ENCODE measurements around the gene LRRC18. TPM values are rescaled to one million over a fixed set of nuclear protein-coding genes. Genes with fewer than 3 reads are reported as not detected.
A peak's percentile ranks its signal among the peaks of the same experiment; 100 is the strongest.

LRRC18 gene
- total and polyA plus RNA-seq, 2 donors (not counting 3 experiments of a cell fraction or from before 2014, with no cell fraction given) = not detected

- TF ChIP-seq POLR2A (IDR thresholded peaks at IDR 0.05; ENCODE audit: low read depth, low read length) (no peak), JUN (IDR thresholded peaks at IDR 0.05; ENCODE audit: borderline replicate concordance, insufficient read depth, insufficient read length, low read depth) (no peak), POLR2AphosphoS5 (IDR thresholded peaks at IDR 0.05; ENCODE audit: insufficient read depth, low read depth, low read length) (no peak), FOS (IDR thresholded peaks at IDR 0.05; ENCODE audit: borderline replicate concordance, insufficient read depth, low read length) (no peak), GATA2 (IDR thresholded peaks at IDR 0.05; ENCODE audit: insufficient read depth, insufficient read length, low read depth, low read length) (no peak), EZH2 (IDR thresholded peaks at IDR 0.05; ENCODE audit: borderline replicate concordance, low read depth, low read length, severe bottlenecking) (no peak)
- dilution Hi-C loops (cut with MboI; ENCODE audit: extremely low pct_ligation_motif_present, low sequenced_read_pairs) (no loop called here), intact Hi-C loops (cut with micrococcal nuclease) (no loop called here)
- H3K36me3 ChIP-seq (ENCODE audit: control insufficient read depth in 2 of 2, extremely low read depth in 1 of 2, insufficient read depth in 2 of 2, low read length in 2 of 2) = no peaks in the 10 kb centered on the region
- FAIRE-seq (no peak), DNase-seq (ENCODE audit: low read depth, low spot score) (no peak)
- H3K9ac ChIP-seq (replicated peaks; ENCODE audit: extremely low read depth, insufficient read depth, low read length) = no peak overlapping the region
- no peak overlapping the region for H2AFZ ChIP-seq (ENCODE audit: low read depth, low read length)
- no peaks in the 10 kb centered on the region for H3K27me3 ChIP-seq (ENCODE audit: control insufficient read depth in 2 of 2, insufficient read depth in 2 of 2, low read length in 2 of 2)
- H3K27ac ChIP-seq (ENCODE audit: insufficient read depth, low read depth, low read length) = no peak overlapping the region
- H3K79me2 ChIP-seq (ENCODE audit: control insufficient read depth, insufficient read depth, low read length) = no peaks in the 10 kb centered on the region
- BruUV-seq (replicated peaks) = no TSS peak
- no peaks in the 10 kb centered on the region for H3K4me1 ChIP-seq (ENCODE audit: control insufficient read depth, extremely low read depth, insufficient read depth, low read length)
- no peaks in the 10 kb centered on the region for H4K20me1 ChIP-seq (replicated peaks; ENCODE audit: control insufficient read depth, extremely low read depth, insufficient read depth, low read length)
- CTCF ChIA-PET = interaction anchor here (0.7 to 1.1 kb wide), 3 partner anchors 23 to 179 kb away, joined by 3 read pairs; no protein-coding TSS in a partner anchor
- no peak overlapping the region for H3K4me2 ChIP-seq (ENCODE audit: insufficient read depth, low read length)
- no peaks in the 10 kb centered on the region for H3K9me1 ChIP-seq (replicated peaks; ENCODE audit: control insufficient read depth, extremely low read depth, insufficient read depth, low read length)
- H3K9me3 ChIP-seq (replicated peaks; ENCODE audit: control insufficient read depth, insufficient read depth, low read length) = no peaks in the 10 kb centered on the region
- POLR2A ChIA-PET = no interaction called here
- H3K4me3 ChIP-seq (replicated peaks in 1 of 3; ENCODE audit: insufficient read depth in 1 of 3, low read depth in 1 of 3, low read length in 3 of 3) = no peak overlapping the region
Measured at GRCh38 chr10:48982584-48982983, 42.9 kb upstream of the LRRC18 start.

DNA sequence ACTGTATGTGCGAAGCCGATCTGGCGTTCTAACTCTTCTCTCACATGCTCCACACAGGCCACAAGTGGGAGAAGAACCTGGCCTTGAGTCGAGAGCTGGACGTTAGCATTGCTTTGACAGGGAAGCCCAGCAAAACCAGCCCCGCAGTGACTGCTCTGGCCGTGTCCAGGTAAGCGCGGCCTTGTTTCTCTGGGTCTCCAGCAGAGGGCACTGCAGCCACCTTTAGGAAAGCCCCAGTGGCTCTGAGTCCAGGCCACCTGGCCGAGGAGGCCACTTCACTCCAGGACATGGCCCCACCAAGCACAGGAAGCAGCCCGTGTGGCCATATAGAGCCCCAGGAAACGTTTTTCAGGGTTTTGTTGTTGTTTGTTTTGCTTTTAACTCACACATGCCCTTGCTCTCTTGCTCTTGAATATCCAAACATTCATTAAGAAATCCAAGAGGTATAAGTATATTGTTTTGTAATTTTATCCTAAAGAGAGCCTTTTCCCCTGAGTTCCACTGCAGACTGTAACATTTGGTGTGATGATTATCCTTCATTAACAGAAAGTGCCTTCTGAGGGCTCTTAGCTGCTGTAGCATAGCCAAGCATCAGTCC is 41.8 kb upstream of the LRRC18 start:
- Histone ChIP-seq H3K9me3 (replicated peaks; ENCODE audit: control insufficient read depth, insufficient read depth, low read length) (no peaks in the 10 kb centered on the region), H3K4me2 (ENCODE audit: insufficient read depth, low read length) (no peak overlapping the region), H2AFZ (ENCODE audit: low read depth, low read length) (no peak overlapping the region), H3K27ac (ENCODE audit: insufficient read depth, low read depth, low read length) (no peak overlapping the region), H4K20me1 (replicated peaks; ENCODE audit: control insufficient read depth, extremely low read depth, insufficient read depth, low read length) (no peaks in the 10 kb centered on the region), H3K9ac (replicated peaks; ENCODE audit: extremely low read depth, insufficient read depth, low read length) (no peak overlapping the region), H3K27me3 (ENCODE audit: control insufficient read depth in 2 of 2, insufficient read depth in 2 of 2, low read length in 2 of 2) (no peaks in the 10 kb centered on the region), H3K79me2 (ENCODE audit: control insufficient read depth, insufficient read depth, low read length) (no peaks in the 10 kb centered on the region), H3K36me3 (ENCODE audit: control insufficient read depth in 2 of 2, extremely low read depth in 1 of 2, insufficient read depth in 2 of 2, low read length in 2 of 2) (no peaks in the 10 kb centered on the region), H3K9me1 (replicated peaks; ENCODE audit: control insufficient read depth, extremely low read depth, insufficient read depth, low read length) (no peaks in the 10 kb centered on the region), H3K4me1 (ENCODE audit: control insufficient read depth, extremely low read depth, insufficient read depth, low read length) (no peaks in the 10 kb centered on the region), H3K4me3 (replicated peaks in 1 of 3; ENCODE audit: insufficient read depth in 1 of 3, low read depth in 1 of 3, low read length in 3 of 3) (no peak overlapping the region)
- BruUV-seq (replicated peaks) = no TSS peak
- TF ChIP-seq MYC (IDR thresholded peaks at IDR 0.05; ENCODE audit: low read depth, low read length) = no peak
- TF ChIP-seq CTCF (IDR thresholded peaks at IDR 0.05; ENCODE audit: extremely low read depth in 1 of 2, insufficient read depth in 1 of 2, low read depth in 1 of 2, low read length in 2 of 2) = peak; percentile 72 to 88
- TF ChIP-seq GATA2 (IDR thresholded peaks at IDR 0.05; ENCODE audit: insufficient read depth, insufficient read length, low read depth, low read length) = no peak
- TF ChIP-seq, protein P1, sequence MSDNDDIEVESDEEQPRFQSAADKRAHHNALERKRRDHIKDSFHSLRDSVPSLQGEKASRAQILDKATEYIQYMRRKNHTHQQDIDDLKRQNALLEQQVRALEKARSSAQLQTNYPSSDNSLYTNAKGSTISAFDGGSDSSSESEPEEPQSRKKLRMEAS (IDR thresholded peaks at IDR 0.05; ENCODE audit: insufficient read depth, insufficient read length) = no peak
- no peak for TF ChIP-seq EZH2 (IDR thresholded peaks at IDR 0.05; ENCODE audit: borderline replicate concordance, low read depth, low read length, severe bottlenecking)
- TF ChIP-seq FOS (IDR thresholded peaks at IDR 0.05; ENCODE audit: borderline replicate concordance, insufficient read depth, low read length) = no peak
- no peak for TF ChIP-seq POLR2AphosphoS5 (IDR thresholded peaks at IDR 0.05; ENCODE audit: insufficient read depth, low read depth, low read length)
- FAIRE-seq (peak; percentile 75), DNase-seq (ENCODE audit: low read depth, low spot score) (peak; percentile 27)
- dilution Hi-C loops (cut with MboI; ENCODE audit: extremely low pct_ligation_motif_present, low sequenced_read_pairs) = no loop called here
- ChIA-PET POLR2A (no interaction called here), CTCF (interaction anchor here (1.0 to 1.1 kb wide), 2 partner anchors 22 to 26 kb away, joined by 3 read pairs; no protein-coding TSS in a partner anchor)
- intact Hi-C loops (cut with micrococcal nuclease) = loop anchor here (1.0 to 2.0 kb wide), 6 partner anchors 34 to 537 kb away; no protein-coding TSS in a partner anchor
